Astrocyte (in vitro differentiated cells and primary cell): ENCODE results near the gene PRKAR2B. TPM values are rescaled to one million over a fixed set of nuclear protein-coding genes. Genes with fewer than 3 reads are reported as not detected.

Source experiments
- DNase-seq: peaks from one replicate; pipeline ENCODE4 v3.0.0-alpha.2; 2010; ENCODE audit warnings: low read depth
- FAIRE-seq: peaks from 2 replicates; lab custom pipeline; 2011; peaks lifted over from hg19 to GRCh38; lab: Jason Lieb, UNC
- H2AFZ ChIP-seq: 2 replicates; pipeline ENCODE4 v1.6.0; 2012; ENCODE audit warnings: low read depth, low read length, inconsistent platforms
- H3K27ac ChIP-seq: 2 replicates; pipeline ENCODE4 v1.5.1; 2011; ENCODE audit warnings: low read depth, low read length, inconsistent platforms
- H3K27me3 ChIP-seq: 2 replicates; pipeline ENCODE4 v1.6.0; 2011; ENCODE audit warnings: low read length, inconsistent platforms; ENCODE audit not compliant: insufficient read depth
- H3K36me3 ChIP-seq: 2 replicates; pipeline ENCODE4 v1.5.1; 2011; ENCODE audit warnings: low read length, inconsistent platforms; ENCODE audit not compliant: insufficient read depth
- H3K4me1 ChIP-seq: 2 replicates; pipeline ENCODE4 v1.5.1; 2011; ENCODE audit warnings: low read length, inconsistent platforms; ENCODE audit not compliant: insufficient read depth
- H3K4me2 ChIP-seq: 2 replicates; pipeline ENCODE4 v1.6.0; 2012; ENCODE audit warnings: low read length, inconsistent platforms
- H3K4me3 ChIP-seq: 2 replicates; pipeline ENCODE4 v1.5.1; 2011; ENCODE audit warnings: low read depth, mild to moderate bottlenecking, low read length, inconsistent platforms; ENCODE audit not compliant: insufficient read depth
- H3K79me2 ChIP-seq: 2 replicates; pipeline ENCODE4 v1.6.0; 2012; ENCODE audit warnings: mild to moderate bottlenecking, low read length, inconsistent platforms; ENCODE audit not compliant: insufficient read depth
- H3K9ac ChIP-seq: 2 replicates; pipeline ENCODE4 v1.6.0; 2012; ENCODE audit warnings: mild to moderate bottlenecking, low read length, inconsistent platforms
- H3K9me3 ChIP-seq: 2 replicates; pipeline ENCODE4 v1.5.1; 2012; ENCODE audit warnings: low read depth, mild to moderate bottlenecking, low read length, inconsistent platforms; ENCODE audit not compliant: insufficient read depth
- H4K20me1 ChIP-seq: 2 replicates; pipeline ENCODE4 v1.6.0; 2012; ENCODE audit warnings: low read length, inconsistent platforms; ENCODE audit not compliant: insufficient read depth
- H3K27ac Mint-ChIP-seq: one replicate; pipeline ENCODE4 v1.8.0; 2021; ENCODE audit warnings: mild to moderate bottlenecking, mixed read lengths; ENCODE audit not compliant: unreplicated experiment
- H3K27me3 Mint-ChIP-seq: one replicate; pipeline ENCODE4 v1.8.0; 2021; ENCODE audit warnings: low read depth, mixed read lengths; ENCODE audit not compliant: unreplicated experiment
- H3K36me3 Mint-ChIP-seq: one replicate; pipeline ENCODE4 v1.8.0; 2021; ENCODE audit warnings: low read depth, mixed read lengths; ENCODE audit not compliant: unreplicated experiment
- H3K4me1 Mint-ChIP-seq: one replicate; pipeline ENCODE4 v1.8.0; 2021; ENCODE audit warnings: low read depth, mixed read lengths; ENCODE audit not compliant: unreplicated experiment
- H3K4me3 Mint-ChIP-seq: one replicate; pipeline ENCODE4 v1.8.0; 2021; ENCODE audit warnings: mild to moderate bottlenecking, moderate library complexity, mixed read lengths; ENCODE audit not compliant: unreplicated experiment
- H3K9me3 Mint-ChIP-seq: one replicate; pipeline ENCODE4 v1.8.0; 2021; ENCODE audit warnings: mild to moderate bottlenecking, mixed read lengths; ENCODE audit not compliant: unreplicated experiment
- CTCF ChIP-seq: IDR thresholded peaks from 2 replicates; pipeline ENCODE4 v1.5.1; 2011; ENCODE audit warnings: low read depth, mild to moderate bottlenecking, inconsistent platforms, low read length, moderate library complexity; ENCODE audit not compliant: insufficient read depth
- EZH2 ChIP-seq: IDR thresholded peaks from 2 replicates; pipeline ENCODE4 v1.6.1; 2012; ENCODE audit warnings: mild to moderate bottlenecking, low read length, inconsistent platforms; ENCODE audit not compliant: insufficient read depth
- total RNA-seq: library from RNA; stranded (reverse); gene quantifications from 2 replicates; pipeline ENCODE4 v1.2.1, GENCODE V29; 2021

Gene PRKAR2B
- total RNA-seq, 1 donor from 2014 or later, result 7.6 TPM

DNA sequence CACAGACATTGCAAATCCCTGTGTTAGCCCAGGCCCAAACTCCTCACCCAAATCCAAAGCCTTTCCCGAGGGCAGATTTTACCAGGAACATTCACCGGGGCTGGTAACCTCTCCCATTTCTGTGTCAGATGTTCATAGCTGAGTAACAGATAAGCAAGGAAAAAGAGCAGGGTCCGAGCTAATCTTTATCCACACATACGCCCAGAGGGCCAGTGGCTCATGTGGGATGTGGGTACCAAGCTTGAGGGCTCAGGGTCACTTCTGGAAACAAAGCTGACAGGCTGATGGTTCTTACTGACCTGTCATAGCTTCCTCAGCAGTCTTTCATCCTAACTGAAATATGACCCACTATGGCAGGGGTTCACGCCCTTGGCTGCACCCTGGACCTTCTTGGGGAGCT, 164.1 kb downstream of the PRKAR2B start:
- no peak overlapping the region for H3K27ac ChIP-seq

DNA sequence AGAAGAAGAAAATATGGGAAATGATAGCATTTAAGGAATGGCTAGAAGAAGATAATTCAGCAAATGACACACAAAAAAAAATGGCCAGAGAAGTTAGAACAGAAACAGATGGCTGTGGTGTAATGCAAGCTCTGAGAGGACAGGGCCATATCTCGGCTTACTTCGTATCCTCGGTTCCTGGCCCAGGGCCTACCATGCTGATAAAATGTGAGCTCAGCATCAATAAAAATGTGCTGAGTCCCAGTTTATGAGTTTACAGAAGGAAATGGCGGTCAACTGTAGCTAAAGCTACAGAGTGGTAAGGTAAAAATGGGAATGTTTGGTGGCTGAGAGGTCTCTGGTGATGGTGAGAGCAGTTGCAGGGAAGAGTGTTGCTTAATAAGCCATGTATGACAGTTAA, 165.1 kb downstream of the PRKAR2B start:
- Histone ChIP-seq H4K20me1 (no peaks in the 10 kb centered on the region), H3K9me3 (no peaks in the 10 kb centered on the region), H3K4me3 (no peak overlapping the region), H3K4me1 (no peaks in the 10 kb centered on the region), H2AFZ (no peak overlapping the region), H3K27ac (no peak overlapping the region), H3K36me3 (peaks cover 5% of the 10 kb centered on the region), H3K9ac (no peak overlapping the region), H3K27me3 (no peaks in the 10 kb centered on the region), H3K4me2 (no peak overlapping the region), H3K79me2 (no peaks in the 10 kb centered on the region)
- Mint-ChIP-seq H3K27me3 (no peaks in the 10 kb centered on the region), H3K36me3 (peaks cover 22% of the 10 kb centered on the region), H3K4me3 (no peak overlapping the region), H3K9me3 (peaks cover 2% of the 10 kb centered on the region), H3K4me1 (peaks cover 9% of the 10 kb centered on the region), H3K27ac (no peak overlapping the region)
- FAIRE-seq (no peak), DNase-seq (no peak)
- TF ChIP-seq CTCF (no peak), EZH2 (no peak)

More for the DNA sequence above, 164.1 kb downstream of the PRKAR2B start:
- Histone ChIP-seq H2AFZ (no peak overlapping the region), H3K9me3 (no peaks in the 10 kb centered on the region), H3K9ac (no peak overlapping the region), H3K79me2 (no peaks in the 10 kb centered on the region), H3K4me3 (no peak overlapping the region), H4K20me1 (no peaks in the 10 kb centered on the region), H3K4me2 (no peak overlapping the region), H3K4me1 (no peaks in the 10 kb centered on the region), H3K27me3 (no peaks in the 10 kb centered on the region), H3K36me3 (peaks cover 12% of the 10 kb centered on the region)
- Mint-ChIP-seq H3K27ac (peak overlapping the region; percentile 64), H3K36me3 (peaks cover 21% of the 10 kb centered on the region), H3K4me3 (no peak overlapping the region), H3K9me3 (peaks cover under 1% of the 10 kb centered on the region), H3K27me3 (no peaks in the 10 kb centered on the region), H3K4me1 (peaks cover 9% of the 10 kb centered on the region)
- FAIRE-seq (no peak), DNase-seq (no peak)
- TF ChIP-seq EZH2 (no peak), CTCF (no peak)

GRCh38 chr7:107210400-107210799, 165.9 kb downstream of the PRKAR2B start:
- Mint-ChIP-seq H3K27me3 (no peaks in the 10 kb centered on the region), H3K36me3 (peaks cover 18% of the 10 kb centered on the region), H3K27ac (no peak overlapping the region), H3K4me3 (no peak overlapping the region), H3K4me1 (peaks cover 9% of the 10 kb centered on the region), H3K9me3 (peaks cover 4% of the 10 kb centered on the region)
- no peaks in the 10 kb centered on the region for H3K4me1 ChIP-seq
- no peak overlapping the region for H2AFZ ChIP-seq
- H3K36me3 ChIP-seq, result peaks cover 5% of the 10 kb centered on the region
- H3K79me2 ChIP-seq, result no peaks in the 10 kb centered on the region
- H3K9me3 ChIP-seq, result no peaks in the 10 kb centered on the region
- no peak overlapping the region for H3K4me3 ChIP-seq
- H3K27me3 ChIP-seq, result no peaks in the 10 kb centered on the region
- DNase-seq, result no peak
- no peak overlapping the region for H3K27ac ChIP-seq
- no peaks in the 10 kb centered on the region for H4K20me1 ChIP-seq
- no peak for FAIRE-seq
- H3K9ac ChIP-seq, result no peak overlapping the region
- TF ChIP-seq CTCF (no peak), EZH2 (no peak)
- no peak overlapping the region for H3K4me2 ChIP-seq
